ENCODE results near the gene CD209.

DNA sequence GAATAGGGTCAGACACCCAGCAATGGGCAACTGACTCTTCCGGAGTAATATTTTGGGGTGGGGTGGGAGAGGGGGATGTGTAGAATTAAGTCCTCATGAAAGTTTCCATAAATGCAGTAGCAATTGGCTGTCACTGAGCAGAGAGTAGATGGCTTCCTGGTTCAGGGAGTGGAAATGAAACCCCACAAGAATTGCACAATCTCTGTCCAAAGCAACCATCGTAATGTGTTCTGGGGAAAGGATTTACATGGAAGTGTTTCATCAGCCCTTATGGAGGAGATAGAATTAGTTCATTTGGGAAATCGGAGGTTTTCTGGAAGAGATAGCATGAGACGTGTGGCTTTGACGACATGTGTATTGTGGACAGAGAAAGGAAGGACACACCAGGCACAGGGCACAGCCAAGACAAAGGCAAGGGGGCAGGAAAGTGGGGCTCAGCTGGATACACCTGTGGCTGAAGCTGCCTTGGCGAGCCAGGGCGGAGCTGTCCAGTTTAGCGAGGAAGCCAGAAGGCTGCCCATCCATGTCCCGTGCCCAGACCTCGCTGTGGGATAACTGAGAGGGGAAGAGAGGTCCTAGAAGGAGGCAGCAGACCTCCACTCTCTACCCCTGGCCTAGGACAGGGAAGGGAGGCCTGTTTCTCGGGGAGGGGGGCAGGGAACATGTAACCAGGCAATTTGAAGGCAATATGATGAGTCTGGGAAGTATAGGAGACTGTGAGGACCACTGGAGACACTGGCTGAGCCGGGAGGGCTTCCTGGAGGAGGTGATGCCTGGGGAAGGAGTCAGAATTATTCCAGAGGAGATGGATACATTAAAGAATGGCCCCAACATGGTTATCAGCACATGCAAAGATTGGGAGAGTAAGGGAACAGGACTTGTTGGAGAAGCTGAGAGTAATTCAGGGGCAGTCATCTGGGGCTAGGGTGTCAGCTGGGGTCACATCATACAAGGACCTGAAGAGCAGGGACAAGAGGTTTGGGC lies 12.8 kb downstream of the CD209 start:
- TF ChIP-seq, protein P1, sequence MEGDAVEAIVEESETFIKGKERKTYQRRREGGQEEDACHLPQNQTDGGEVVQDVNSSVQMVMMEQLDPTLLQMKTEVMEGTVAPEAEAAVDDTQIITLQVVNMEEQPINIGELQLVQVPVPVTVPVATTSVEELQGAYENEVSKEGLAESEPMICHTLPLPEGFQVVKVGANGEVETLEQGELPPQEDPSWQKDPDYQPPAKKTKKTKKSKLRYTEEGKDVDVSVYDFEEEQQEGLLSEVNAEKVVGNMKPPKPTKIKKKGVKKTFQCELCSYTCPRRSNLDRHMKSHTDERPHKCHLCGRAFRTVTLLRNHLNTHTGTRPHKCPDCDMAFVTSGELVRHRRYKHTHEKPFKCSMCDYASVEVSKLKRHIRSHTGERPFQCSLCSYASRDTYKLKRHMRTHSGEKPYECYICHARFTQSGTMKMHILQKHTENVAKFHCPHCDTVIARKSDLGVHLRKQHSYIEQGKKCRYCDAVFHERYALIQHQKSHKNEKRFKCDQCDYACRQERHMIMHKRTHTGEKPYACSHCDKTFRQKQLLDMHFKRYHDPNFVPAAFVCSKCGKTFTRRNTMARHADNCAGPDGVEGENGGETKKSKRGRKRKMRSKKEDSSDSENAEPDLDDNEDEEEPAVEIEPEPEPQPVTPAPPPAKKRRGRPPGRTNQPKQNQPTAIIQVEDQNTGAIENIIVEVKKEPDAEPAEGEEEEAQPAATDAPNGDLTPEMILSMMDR (IDR thresholded peaks at IDR 0.05), result no peak
- TF ChIP-seq POLR2A (IDR thresholded peaks at IDR 0.05), result no peak

All from uterus (tissue), 2 donors.